GM18519 (cell line): Measurements from ENCODE around the gene ZNF518B.

Experiments
- ATAC-seq: cut with Tn5 transposase; IDR thresholded peaks from one replicate; pipeline ENCODE4 v1.9.1; 2021; ENCODE audit warnings: mild to moderate bottlenecking, moderate library complexity; ENCODE audit not compliant: unreplicated experiment, low FRiP score

Gene ZNF518B

GRCh38 chr4:10457255-10457801 is at the start of gene ZNF518B:
Gene ZNF518B (minus strand): TSS chr4:10457426. CDS start chr4:10446328, 11,098 bp downstream.
- ATAC-seq, result peak; percentile 58

DNA sequence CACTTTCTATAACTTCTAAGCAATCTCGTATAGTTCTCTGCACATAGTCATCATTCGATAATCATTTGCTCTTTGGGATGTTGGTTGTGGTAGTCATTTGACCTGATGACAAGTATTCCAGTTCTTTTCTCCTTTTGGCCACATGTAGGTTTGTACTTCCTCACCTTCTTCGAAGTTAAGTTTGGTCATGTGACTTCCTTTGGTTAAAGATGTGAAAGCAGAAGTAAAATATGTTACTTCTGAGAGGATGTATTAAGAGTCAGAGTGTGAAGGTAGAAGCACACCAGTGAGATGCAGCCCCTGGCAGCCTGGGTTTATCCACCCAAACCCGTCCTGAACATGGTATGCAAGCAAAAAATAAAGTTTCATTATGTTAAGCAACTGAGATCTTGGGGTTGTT is 48.9 kb upstream of the ZNF518B start:
- no peak for ATAC-seq

- ATAC-seq, result no peak
These were observed 47.4 kb upstream of the ZNF518B start for GRCh38 chr4:10504570-10505179.

- no peak for ATAC-seq
These were observed 45.5 kb upstream of the ZNF518B start for GRCh38 chr4:10502717-10503116.

- no peak for ATAC-seq
These were observed 43.5 kb upstream of the ZNF518B start for GRCh38 chr4:10500776-10501175.

GRCh38 chr4:10496200-10496599 is 39.0 kb upstream of the ZNF518B start:
- no peak for ATAC-seq

DNA sequence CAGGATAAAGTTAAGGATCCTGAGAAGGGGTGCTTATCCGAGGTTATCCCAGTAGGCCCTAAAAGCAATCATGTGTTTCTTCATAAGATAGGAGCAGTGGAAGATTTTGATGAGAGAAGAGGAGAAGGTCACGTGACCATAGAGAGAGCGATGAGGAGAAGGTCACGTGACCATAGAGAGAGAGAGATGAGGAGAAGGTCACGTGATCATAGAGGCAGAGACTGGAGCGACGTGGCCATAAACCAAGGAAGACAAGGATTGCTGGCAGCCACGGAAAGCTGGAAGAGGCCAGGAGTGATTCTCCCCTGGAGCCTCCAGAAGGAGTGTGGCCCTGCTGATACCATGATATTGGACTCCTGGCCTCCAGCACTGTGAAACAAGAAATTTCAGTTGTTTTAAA is 38.4 kb upstream of the ZNF518B start:
- no peak for ATAC-seq

DNA sequence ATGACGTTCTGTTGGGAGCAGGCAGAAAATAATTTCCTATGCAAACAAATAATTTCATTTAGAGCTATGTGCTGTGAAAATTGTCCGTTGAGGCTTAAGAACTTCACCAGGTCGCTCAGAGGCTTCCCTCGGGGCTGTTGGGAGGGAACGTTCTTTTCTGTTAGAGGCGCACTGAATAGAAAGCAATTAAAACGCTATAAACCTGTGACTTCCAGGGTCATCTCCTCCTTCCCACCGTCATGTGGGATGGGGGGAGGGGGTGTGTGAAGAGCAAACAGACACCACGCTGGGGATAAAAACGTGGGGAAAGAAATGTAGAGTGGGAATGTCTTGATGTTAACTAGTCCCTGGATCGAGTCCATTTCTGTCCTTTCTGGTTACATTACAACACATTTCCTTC is 35.2 kb upstream of the ZNF518B start:
- ATAC-seq, result no peak

GRCh38 chr4:10491401-10491800 is 34.2 kb upstream of the ZNF518B start:
- ATAC-seq, result no peak

DNA sequence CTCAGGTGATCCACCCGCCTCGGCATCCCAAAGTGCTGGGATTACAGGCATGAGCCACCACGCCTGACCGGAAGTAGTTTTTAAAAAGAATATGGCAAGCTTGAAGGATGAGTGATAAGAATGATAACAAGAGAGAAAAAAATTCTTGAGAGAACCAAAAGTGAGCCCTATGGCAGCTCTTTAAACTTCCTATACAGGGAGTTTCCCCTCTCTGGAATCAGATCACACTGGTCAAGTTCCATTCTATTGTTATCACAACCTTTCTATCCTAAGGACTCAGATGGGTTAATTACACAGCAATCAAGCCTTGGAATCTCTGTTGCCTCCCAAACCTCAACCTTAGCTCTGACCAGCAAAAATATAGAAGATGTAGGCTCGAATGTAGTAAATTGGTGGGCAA is 33.8 kb upstream of the ZNF518B start:
- ATAC-seq, result no peak

GRCh38 chr4:10482913-10483312 is 25.7 kb upstream of the ZNF518B start:
- no peak for ATAC-seq

- ATAC-seq, result no peak
These were observed 23.4 kb upstream of the ZNF518B start for GRCh38 chr4:10480616-10481015.

- no peak for ATAC-seq
These were observed 21.4 kb upstream of the ZNF518B start for GRCh38 chr4:10478621-10479020.

DNA sequence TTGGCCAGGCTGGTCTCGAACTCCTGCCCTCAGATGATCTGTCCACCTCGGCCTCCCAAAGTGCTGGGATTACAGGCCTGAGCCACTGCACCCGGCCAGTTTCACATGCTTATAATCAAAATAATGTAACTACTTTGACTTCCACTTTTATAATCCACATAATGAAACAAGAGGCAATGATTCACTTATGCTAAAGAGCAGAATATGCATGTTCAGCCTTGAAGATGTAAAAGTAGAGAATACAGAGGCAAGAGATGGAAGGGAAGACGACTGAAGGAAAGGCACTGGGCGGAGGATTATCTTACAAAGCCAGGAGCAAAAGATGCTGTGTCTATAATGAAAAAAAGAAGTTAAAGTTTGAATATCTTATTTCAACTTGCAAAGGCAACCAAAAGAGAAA is 13.3 kb upstream of the ZNF518B start:
- no peak for ATAC-seq

DNA sequence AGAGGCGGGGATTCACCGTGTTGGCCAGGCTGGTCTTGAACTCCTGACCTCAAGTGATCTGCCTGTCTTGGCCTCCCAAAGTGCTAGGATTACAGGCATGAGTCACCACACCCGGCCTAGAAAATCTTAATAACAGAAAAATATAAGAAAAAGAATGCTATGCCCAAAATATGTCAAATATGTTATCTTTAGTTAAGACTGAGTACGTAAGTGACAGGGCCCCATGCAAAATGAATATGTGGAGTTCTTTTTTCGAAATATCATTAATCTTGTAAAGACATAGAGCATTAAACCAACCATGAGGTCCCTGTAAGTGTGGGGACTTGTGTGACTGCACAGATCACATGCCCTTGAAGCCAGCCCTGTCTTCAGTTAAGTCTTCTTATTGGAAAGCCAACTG is 8.9 kb upstream of the ZNF518B start:
- ATAC-seq, result no peak

DNA sequence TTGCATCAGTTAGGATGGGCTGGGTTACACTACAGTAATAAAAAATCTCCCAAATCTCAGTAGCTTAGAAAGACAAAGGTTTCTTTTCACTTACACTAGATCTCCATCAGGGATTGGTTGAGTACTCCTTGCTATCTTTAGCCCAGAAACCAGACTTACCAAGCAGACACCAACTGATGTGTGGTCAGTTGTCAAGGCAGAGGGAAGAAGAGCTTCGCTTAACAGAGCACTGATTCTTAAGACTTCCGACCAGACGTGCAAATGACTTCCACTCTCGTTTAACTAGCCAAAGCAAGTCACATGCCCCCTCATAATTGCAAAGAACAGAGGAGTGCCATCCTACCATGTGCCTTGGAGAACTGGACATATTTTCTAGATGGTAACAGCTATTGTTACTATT is 5.7 kb upstream of the ZNF518B start:
- no peak for ATAC-seq

- ATAC-seq, result no peak
These were observed 4.7 kb upstream of the ZNF518B start for GRCh38 chr4:10461850-10462400.

DNA sequence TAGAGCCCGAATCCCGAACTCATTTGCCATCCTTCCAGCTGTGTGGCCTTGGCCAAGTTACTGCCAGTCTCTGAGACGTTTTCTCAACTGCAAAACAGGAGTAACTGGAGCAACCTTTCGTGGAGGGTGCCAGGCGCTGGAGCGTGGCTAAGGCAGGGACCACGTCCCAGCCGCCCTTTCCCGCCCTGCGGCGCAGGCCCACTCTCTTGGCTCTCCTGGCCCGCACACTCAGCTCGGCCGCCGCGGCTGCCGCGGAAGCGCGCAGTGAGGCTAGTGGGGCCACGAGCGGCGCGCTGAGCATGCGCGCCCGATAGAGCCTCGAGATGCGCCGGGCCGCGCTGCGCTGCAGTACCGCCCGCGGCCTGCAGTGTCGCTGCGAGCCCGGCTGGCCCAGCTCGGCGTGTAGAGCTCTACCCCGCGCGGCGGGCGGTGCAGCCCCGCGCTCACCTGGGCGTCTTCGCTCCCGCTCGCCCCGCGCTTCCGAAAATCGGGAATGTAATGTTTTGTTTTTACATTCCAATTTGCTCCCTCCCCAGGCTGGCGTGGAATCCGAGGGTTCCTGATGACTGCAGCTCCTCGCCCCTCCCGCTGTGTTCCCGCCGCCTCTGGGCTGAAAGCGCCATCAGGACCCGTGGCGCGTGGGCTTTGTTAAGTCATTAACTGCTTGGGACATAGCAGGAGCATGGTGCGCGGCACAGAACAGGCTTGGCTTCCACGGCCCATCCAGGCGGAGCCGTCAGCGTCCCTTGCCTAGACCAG is 4.0 kb upstream of the ZNF518B start:
- ATAC-seq, result peak; percentile 70

- ATAC-seq, result no peak
These were observed 3.3 kb upstream of the ZNF518B start for GRCh38 chr4:10460313-10461047.

DNA sequence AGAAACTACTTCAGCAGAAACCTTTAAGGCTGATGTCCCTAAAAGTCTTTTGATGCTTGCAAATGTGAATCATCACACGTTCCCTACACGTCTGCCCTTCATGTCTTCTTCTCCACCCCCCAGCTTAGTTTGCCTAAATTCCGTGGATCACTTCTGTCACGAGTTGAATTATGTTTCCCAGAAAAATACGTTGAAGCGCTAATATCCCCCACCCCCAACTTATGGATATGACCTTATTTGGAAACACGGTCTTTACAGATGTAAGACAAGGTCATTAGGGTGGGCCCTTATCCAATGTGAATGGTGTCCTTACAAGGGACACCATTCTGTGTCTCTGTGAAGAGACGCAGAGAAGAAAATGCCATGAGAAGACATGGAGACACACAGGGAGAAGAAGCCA is 2.1 kb upstream of the ZNF518B start:
- no peak for ATAC-seq

GRCh38 chr4:10458177-10458576 is 951 bp upstream of the ZNF518B start:
- ATAC-seq, result no peak
